Measurements from ENCODE around the gene TMOD2.
A peak's percentile ranks its signal among the peaks of the same experiment; 100 is the strongest.

Gene TMOD2

GRCh38 chr15:51793521-51794305 lies 42.3 kb downstream of the TMOD2 start:
- Histone ChIP-seq H3K27me3 (ENCODE audit: control insufficient read depth, insufficient read depth, low read length) (no peaks in the 10 kb centered on the region), H3K27ac (ENCODE audit: low read length) (no peak overlapping the region), H3K4me1 (ENCODE audit: control insufficient read depth, insufficient read depth, low read length) (no peaks in the 10 kb centered on the region), H3K4me3 (ENCODE audit: low read length) (no peak overlapping the region), H3K36me3 (ENCODE audit: control insufficient read depth, insufficient read depth, low read length) (no peaks in the 10 kb centered on the region), H3K9me3 (ENCODE audit: control insufficient read depth, insufficient read depth, low read length) (no peaks in the 10 kb centered on the region)
- no peak for DNase-seq (ENCODE audit: low read depth, low spot score)
- WGBS (ENCODE audit: insufficient coverage, insufficient read length) = no CpG with 5 or more reads among the region's 4 CpGs

- H3K27me3 ChIP-seq (ENCODE audit: control insufficient read depth, insufficient read depth, low read length) = no peaks in the 10 kb centered on the region
- WGBS (ENCODE audit: insufficient coverage, insufficient read length) = no CpG with 5 or more reads among the region's 10 CpGs
- no peak overlapping the region for H3K27ac ChIP-seq (ENCODE audit: low read length)
- no peak for DNase-seq (ENCODE audit: low read depth, low spot score)
- H3K36me3 ChIP-seq (ENCODE audit: control insufficient read depth, insufficient read depth, low read length) = no peaks in the 10 kb centered on the region
- H3K4me1 ChIP-seq (ENCODE audit: control insufficient read depth, insufficient read depth, low read length) = no peaks in the 10 kb centered on the region
- H3K4me3 ChIP-seq (ENCODE audit: low read length) = no peak overlapping the region
- H3K9me3 ChIP-seq (ENCODE audit: control insufficient read depth, insufficient read depth, low read length) = no peaks in the 10 kb centered on the region
Measured at GRCh38 chr15:51796847-51797401, 45.5 kb downstream of the TMOD2 start.

GRCh38 chr15:51798281-51798680 lies 46.9 kb downstream of the TMOD2 start:
- H3K36me3 ChIP-seq (ENCODE audit: control insufficient read depth, insufficient read depth, low read length) = no peaks in the 10 kb centered on the region
- no peak for DNase-seq (ENCODE audit: low read depth, low spot score)
- WGBS (ENCODE audit: insufficient coverage, insufficient read length) = no CpG with 5 or more reads among the region's 1 CpG
- no peak overlapping the region for H3K27ac ChIP-seq (ENCODE audit: low read length)
- no peaks in the 10 kb centered on the region for H3K27me3 ChIP-seq (ENCODE audit: control insufficient read depth, insufficient read depth, low read length)
- H3K9me3 ChIP-seq (ENCODE audit: control insufficient read depth, insufficient read depth, low read length) = no peaks in the 10 kb centered on the region
- no peaks in the 10 kb centered on the region for H3K4me1 ChIP-seq (ENCODE audit: control insufficient read depth, insufficient read depth, low read length)
- no peak overlapping the region for H3K4me3 ChIP-seq (ENCODE audit: low read length)

GRCh38 chr15:51799282-51800252 lies 48.2 kb downstream of the TMOD2 start:
- Histone ChIP-seq H3K9me3 (ENCODE audit: control insufficient read depth, insufficient read depth, low read length) (no peaks in the 10 kb centered on the region), H3K27me3 (ENCODE audit: control insufficient read depth, insufficient read depth, low read length) (no peaks in the 10 kb centered on the region), H3K4me3 (ENCODE audit: low read length) (no peak overlapping the region), H3K27ac (ENCODE audit: low read length) (no peak overlapping the region), H3K4me1 (ENCODE audit: control insufficient read depth, insufficient read depth, low read length) (no peaks in the 10 kb centered on the region), H3K36me3 (ENCODE audit: control insufficient read depth, insufficient read depth, low read length) (no peaks in the 10 kb centered on the region)
- no peak for DNase-seq (ENCODE audit: low read depth, low spot score)
- WGBS (ENCODE audit: insufficient coverage, insufficient read length) = no CpG with 5 or more reads among the region's 6 CpGs

- no CpG with 5 or more reads among the region's 3 CpGs for WGBS (ENCODE audit: insufficient coverage, insufficient read length)
- Histone ChIP-seq H3K4me3 (ENCODE audit: low read length) (no peak overlapping the region), H3K9me3 (ENCODE audit: control insufficient read depth, insufficient read depth, low read length) (no peaks in the 10 kb centered on the region), H3K27ac (ENCODE audit: low read length) (no peak overlapping the region), H3K4me1 (ENCODE audit: control insufficient read depth, insufficient read depth, low read length) (no peaks in the 10 kb centered on the region), H3K36me3 (ENCODE audit: control insufficient read depth, insufficient read depth, low read length) (no peaks in the 10 kb centered on the region), H3K27me3 (ENCODE audit: control insufficient read depth, insufficient read depth, low read length) (no peaks in the 10 kb centered on the region)
- peak; percentile 16 for DNase-seq (ENCODE audit: low read depth, low spot score)
Measured at GRCh38 chr15:51801391-51801835, 50.0 kb downstream of the TMOD2 start.

- Histone ChIP-seq H3K4me1 (ENCODE audit: control insufficient read depth, insufficient read depth, low read length) (no peaks in the 10 kb centered on the region), H3K9me3 (ENCODE audit: control insufficient read depth, insufficient read depth, low read length) (no peaks in the 10 kb centered on the region), H3K27me3 (ENCODE audit: control insufficient read depth, insufficient read depth, low read length) (no peaks in the 10 kb centered on the region), H3K4me3 (ENCODE audit: low read length) (no peak overlapping the region), H3K27ac (ENCODE audit: low read length) (no peak overlapping the region), H3K36me3 (ENCODE audit: control insufficient read depth, insufficient read depth, low read length) (no peaks in the 10 kb centered on the region)
- WGBS (ENCODE audit: insufficient coverage, insufficient read length) = no CpG with 5 or more reads among the region's 5 CpGs
- no peak for DNase-seq (ENCODE audit: low read depth, low spot score)
Measured at GRCh38 chr15:51802593-51802992, 51.2 kb downstream of the TMOD2 start.

- no peak for DNase-seq (ENCODE audit: low read depth, low spot score)
Measured at GRCh38 chr15:51803965-51804364, 52.6 kb downstream of the TMOD2 start.

GRCh38 chr15:51806123-51806522 lies 54.7 kb downstream of the TMOD2 start:
- Histone ChIP-seq H3K9me3 (ENCODE audit: control insufficient read depth, insufficient read depth, low read length) (no peaks in the 10 kb centered on the region), H3K36me3 (ENCODE audit: control insufficient read depth, insufficient read depth, low read length) (no peaks in the 10 kb centered on the region), H3K27ac (ENCODE audit: low read length) (no peak overlapping the region), H3K4me3 (ENCODE audit: low read length) (no peak overlapping the region), H3K27me3 (ENCODE audit: control insufficient read depth, insufficient read depth, low read length) (no peaks in the 10 kb centered on the region), H3K4me1 (ENCODE audit: control insufficient read depth, insufficient read depth, low read length) (no peaks in the 10 kb centered on the region)
- WGBS (ENCODE audit: insufficient coverage, insufficient read length) = no CpG with 5 or more reads among the region's 2 CpGs
- no peak for DNase-seq (ENCODE audit: low read depth, low spot score)

More at GRCh38 chr15:51803965-51804364, 52.6 kb downstream of the TMOD2 start:
- Histone ChIP-seq H3K4me3 (ENCODE audit: low read length) (no peak overlapping the region), H3K9me3 (ENCODE audit: control insufficient read depth, insufficient read depth, low read length) (no peaks in the 10 kb centered on the region), H3K4me1 (ENCODE audit: control insufficient read depth, insufficient read depth, low read length) (no peaks in the 10 kb centered on the region), H3K27ac (ENCODE audit: low read length) (no peak overlapping the region), H3K27me3 (ENCODE audit: control insufficient read depth, insufficient read depth, low read length) (no peaks in the 10 kb centered on the region), H3K36me3 (ENCODE audit: control insufficient read depth, insufficient read depth, low read length) (no peaks in the 10 kb centered on the region)
- WGBS (ENCODE audit: insufficient coverage, insufficient read length) = no CpG with 5 or more reads among the region's 2 CpGs

- H3K4me1 ChIP-seq (ENCODE audit: control insufficient read depth, insufficient read depth, low read length) = no peaks in the 10 kb centered on the region
- DNase-seq (ENCODE audit: low read depth, low spot score) = no peak
Measured at GRCh38 chr15:51809457-51809856, 58.1 kb downstream of the TMOD2 start.

GRCh38 chr15:51812598-51812997 lies 61.2 kb downstream of the TMOD2 start:
- H3K4me3 ChIP-seq (ENCODE audit: low read length) = no peak overlapping the region
- DNase-seq (ENCODE audit: low read depth, low spot score) = no peak
- H3K4me1 ChIP-seq (ENCODE audit: control insufficient read depth, insufficient read depth, low read length) = no peaks in the 10 kb centered on the region
- no peak overlapping the region for H3K27ac ChIP-seq (ENCODE audit: low read length)
- H3K9me3 ChIP-seq (ENCODE audit: control insufficient read depth, insufficient read depth, low read length) = no peaks in the 10 kb centered on the region
- H3K27me3 ChIP-seq (ENCODE audit: control insufficient read depth, insufficient read depth, low read length) = no peaks in the 10 kb centered on the region
- no CpG with 5 or more reads among the region's 2 CpGs for WGBS (ENCODE audit: insufficient coverage, insufficient read length)
- H3K36me3 ChIP-seq (ENCODE audit: control insufficient read depth, insufficient read depth, low read length) = no peaks in the 10 kb centered on the region

More at GRCh38 chr15:51809457-51809856, 58.1 kb downstream of the TMOD2 start:
- no peaks in the 10 kb centered on the region for H3K9me3 ChIP-seq (ENCODE audit: control insufficient read depth, insufficient read depth, low read length)
- no peak overlapping the region for H3K27ac ChIP-seq (ENCODE audit: low read length)
- H3K27me3 ChIP-seq (ENCODE audit: control insufficient read depth, insufficient read depth, low read length) = no peaks in the 10 kb centered on the region
- no peak overlapping the region for H3K4me3 ChIP-seq (ENCODE audit: low read length)
- WGBS (ENCODE audit: insufficient coverage, insufficient read length) = no CpG with 5 or more reads among the region's 1 CpG
- H3K36me3 ChIP-seq (ENCODE audit: control insufficient read depth, insufficient read depth, low read length) = no peaks in the 10 kb centered on the region
